GF-D8 (cell line): ENCODE data around the gene TLCD3A.
"Not testable (repeated sequence)": the region's sequence is repeated elsewhere in the genome, so short reads cannot be mapped to it uniquely, and the experiment has no call there.

ENCODE experiments used
- DNase-seq: peaks from one replicate; lab custom pipeline; 2025; lab: John Stamatoyannopoulos, UW

TLCD3A gene

DNA sequence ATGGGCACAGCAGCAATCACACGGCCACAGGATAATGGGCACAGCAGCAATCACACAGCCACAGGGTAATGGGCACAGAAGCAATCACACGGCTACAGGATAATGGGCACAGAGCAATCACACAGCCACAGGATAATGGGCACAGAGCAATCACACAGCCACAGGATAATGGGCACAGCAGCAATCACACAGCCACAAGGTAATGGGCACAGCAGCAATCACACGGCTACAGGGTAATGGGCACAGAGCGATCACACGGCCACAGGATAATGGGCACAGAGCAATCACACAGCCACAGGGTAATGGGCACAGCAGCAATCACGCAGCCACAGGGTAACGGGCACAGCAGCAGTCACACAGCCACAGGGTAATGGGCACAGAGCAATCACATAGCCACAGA lies 17.0 kb downstream of the TLCD3A start:
- DNase-seq, result not testable (repeated sequence)

DNA sequence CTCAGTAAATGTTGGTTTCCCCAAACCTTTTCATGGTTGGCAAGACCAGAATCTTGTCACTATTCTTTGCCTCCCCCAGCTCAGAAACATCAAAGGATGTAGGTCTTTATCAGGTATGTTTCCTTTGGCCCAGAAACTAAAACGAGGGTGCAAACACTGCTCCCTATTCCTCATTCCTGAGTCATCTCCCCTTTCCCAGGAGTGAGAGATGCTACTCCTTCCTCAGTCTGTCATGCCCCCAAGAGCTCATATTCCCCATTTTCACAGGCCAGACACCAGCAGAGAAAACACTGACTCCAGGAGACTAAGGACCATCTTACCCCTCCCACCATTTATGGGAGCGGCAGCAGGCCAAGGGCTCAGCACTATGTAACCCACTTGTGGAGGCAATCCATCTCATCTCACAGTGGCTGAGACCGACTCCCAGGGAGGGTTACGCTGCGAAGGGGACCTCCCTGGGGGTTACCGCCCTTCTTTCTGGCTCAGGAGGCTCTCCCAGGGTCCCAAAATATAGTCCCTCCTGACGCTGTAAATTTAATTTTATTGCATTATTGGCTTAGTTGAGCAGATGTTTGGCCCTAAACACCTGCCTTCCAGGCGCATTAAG lies 18.1 kb downstream of the TLCD3A start:
- DNase-seq, result no peak

DNA sequence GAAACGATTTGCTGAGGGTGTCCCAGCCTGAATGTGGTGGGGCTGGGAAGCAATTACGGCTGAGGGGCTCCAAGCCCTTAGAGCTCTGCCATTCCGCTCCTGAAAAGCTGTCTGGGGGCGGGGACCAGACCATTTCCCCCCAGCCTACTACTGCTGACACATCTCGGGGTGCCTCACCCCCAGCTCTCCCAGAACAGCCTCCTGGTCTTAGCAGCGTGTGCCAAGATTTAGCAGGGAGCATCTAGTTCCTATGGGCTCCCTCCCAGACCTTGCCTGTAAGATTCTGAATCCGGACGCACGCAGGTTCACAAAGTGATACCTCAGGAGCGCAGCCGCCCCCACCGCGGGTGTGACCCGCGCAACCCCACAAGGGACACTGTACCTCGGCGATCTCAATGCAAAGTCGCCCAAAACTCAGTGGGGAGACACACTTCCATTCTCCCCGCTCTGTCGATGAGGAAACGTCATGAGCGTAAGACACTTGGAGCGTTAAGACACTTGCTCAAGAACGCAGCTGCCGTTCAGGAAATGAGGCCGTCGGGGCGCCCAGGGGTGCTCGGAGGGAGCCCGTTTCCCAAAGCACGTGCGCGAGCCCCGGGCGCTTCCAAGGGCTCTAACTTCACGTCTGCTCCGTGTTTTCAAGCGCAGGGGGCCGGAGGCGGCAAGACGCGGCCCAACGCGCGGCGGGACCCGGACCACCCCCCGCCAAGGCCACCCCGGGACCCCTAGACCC lies 19.0 kb downstream of the TLCD3A start:
- DNase-seq, result peak; percentile 40

DNA sequence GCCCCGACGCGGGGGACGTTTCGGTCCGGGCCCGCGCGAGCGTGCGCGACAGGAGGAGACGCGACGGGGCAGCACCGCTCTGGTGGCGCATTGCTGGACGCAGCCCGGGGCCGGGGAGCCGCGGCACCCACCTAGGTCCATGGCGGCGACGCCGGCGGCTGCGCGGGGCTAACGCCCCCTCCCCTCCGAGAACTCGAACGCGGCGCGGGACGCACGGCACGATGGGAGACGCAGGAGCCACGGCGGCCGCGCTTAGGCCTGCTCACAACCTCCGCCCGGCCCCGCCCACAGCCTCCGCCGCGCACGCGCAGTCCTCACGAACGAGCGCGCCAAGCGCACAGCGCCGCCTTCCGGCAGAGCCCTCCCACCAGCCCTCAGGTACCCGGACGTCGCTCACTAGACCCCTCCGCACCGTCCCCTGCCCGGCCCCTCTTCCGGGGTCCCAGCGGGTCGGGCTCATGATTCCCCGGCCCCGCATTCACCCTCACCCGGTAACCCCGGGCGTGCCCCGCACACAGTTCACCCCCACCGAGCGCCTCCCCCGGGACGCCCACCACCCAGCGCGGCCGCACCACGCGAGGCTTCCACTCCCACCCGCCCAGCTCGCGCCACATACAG lies 19.7 kb downstream of the TLCD3A start, which contains the start of gene GEMIN4:
TSS of gene GEMIN4 (minus strand) at position 263 of the 618 bp plus-strand sequence. CDS start at position 141, 122 bp downstream.
- peak; percentile 16 for DNase-seq

DNA sequence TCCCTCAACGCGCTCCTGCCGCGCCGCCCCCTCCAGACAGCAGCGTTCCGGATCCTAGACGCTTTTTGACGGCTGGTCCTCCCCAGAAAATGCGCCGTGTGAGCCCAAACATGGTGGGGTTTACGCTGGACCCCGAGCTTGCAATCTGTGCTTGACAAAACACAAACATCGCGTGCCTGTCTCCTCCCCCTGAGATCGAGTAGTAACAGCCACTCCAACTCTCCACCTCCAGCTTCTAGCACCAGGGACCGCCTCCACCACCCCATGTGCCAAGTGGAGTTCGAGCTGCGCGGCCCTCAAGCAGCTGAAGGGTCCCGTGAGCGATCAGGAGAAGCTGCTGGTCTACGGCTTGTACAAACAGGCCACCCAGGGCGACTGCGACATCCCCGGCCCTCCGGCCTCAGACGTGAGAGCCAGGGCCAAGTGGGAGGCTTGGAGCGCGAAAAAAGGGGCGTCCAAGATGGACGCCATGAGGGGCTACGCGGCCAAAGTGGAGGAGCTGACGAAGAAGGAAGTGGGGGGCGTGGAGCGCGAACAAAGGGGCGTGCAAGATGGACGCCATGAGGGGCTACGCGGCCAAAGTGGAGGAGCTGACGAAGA lies 20.3 kb downstream of the TLCD3A start:
- no peak for DNase-seq

DNA sequence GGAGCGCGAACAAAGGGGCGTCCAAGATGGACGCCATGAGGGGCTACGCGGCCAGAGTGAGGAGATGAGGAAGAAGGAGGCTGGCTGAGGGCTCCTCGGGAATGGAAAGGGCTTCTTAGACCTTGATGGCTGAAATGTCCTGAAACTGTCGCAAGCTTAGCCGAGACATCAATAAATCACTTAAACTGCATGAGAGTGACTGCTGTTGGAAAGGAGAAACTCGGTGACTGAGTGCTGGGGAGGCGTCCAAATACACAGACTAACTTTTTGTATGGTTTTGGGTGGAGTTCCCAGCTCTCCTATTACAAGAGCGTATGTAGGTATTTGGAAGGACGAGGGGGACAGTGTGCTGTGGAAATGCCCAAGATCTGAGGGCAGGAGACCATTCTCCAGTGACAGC lies 21.0 kb downstream of the TLCD3A start:
- DNase-seq, result no peak

DNA sequence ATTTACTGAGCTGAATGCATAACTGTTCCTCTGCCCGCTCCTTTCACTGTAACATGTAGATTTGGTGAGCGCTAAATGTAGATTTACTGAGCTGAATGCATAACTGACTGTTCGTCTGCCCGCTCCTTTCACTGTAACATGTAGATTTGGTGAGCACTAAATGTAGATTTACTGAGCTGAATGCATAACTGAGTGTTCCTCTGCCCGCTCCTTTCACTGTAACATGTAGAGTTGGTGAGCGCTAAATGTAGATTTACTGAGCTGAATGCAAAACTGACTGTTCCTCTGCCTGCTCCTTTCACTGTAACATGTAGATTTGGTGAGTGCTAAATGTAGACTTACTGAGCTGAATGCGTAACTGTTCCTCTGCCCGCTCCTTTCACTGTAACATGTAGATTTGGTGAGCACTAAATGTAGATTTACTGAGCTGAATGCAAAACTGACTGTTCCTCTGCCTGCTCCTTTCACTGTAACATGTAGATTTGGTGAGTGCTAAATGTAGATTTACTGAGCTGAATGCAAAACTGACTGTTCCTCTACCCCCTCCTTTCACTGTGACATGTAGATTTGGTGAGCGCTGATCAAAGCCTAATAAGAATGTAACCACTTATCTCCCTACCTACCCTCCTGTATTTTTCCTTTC lies 23.0 kb downstream of the TLCD3A start:
- DNase-seq, result not testable (repeated sequence)

DNA sequence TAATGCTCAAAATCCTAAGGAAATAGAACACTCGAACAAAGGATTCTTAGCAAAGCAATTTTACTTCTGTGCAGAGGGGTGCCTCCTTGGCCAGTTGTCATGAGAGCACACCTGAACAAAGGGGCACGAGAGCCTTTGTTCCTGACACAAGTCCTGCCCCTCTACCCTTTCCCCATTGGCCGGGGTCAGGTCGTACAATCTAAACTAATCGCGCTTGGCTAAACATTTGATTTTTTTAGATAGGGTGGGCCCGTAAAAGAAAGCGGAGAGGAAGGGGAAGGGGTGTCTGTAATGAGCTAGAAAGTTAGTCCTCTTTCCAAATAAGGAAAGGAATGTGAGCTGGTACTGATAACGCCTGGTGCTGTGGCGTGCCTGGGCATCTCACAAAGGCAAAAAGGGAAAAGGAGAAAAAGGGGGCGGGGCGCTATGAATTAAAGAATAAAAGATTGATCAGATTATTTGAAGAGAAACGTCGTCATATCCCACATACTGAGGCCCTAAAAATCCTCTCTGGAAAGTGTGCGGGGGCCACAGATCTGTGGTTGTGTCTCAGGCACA lies 23.7 kb downstream of the TLCD3A start:
- not testable (repeated sequence) for DNase-seq

DNA sequence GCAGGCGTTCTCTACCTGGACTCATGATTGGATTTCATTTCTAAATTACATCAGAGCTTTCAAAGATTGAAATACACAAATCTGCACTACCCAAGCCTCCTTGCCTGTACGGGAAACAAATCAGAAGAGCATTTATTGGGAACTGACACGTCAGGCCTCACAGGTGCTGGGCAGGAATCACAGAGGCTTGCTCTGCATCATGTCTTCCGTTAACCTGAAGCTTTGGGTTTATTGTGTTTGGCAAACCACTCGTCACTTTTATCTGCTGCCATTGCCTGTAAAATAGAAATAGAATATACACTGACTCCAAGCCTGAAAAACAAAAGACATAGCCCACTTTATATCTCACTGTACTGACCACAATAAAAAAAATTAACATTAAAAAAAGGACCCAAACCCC lies 27.6 kb downstream of the TLCD3A start:
- no peak for DNase-seq

DNA sequence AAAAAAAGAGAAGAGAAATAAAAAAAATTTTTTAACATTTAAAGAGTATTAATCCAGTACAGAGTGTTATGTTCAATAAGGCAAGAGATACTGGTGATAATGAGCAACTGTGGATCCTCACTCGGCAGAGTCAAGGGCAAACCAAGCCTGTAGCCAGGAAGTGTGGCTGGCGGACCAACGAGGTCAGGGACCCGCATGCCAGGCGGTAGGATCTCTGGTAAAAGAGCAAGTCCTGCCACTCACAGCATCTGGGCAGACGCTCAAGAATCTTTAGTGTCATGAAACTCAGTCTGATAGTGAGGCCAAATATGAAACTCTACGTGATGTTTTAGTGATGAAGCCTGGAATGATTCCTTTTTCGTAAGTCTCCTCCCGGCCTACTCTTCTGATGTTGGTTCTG lies 28.0 kb downstream of the TLCD3A start:
- DNase-seq, result no peak

DNA sequence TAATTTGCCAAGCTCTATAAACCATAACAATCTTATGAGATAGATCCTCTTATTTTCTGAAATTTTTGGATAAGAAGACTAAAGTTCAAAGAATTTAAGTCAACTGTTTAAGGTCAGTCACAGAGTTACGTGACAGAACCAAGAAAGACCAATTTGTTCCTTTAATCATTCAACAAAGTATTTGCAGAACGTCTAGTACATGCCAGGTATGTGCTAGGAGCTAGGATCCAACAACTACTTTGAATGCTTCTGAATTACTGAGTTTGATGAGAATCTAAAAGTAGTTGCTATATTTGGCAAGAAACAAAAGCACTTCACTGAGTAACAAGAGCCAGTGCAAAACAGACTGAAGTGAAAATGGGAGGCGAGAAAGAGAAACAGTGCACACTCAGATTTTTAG lies 34.7 kb downstream of the TLCD3A start:
- no peak for DNase-seq

DNA sequence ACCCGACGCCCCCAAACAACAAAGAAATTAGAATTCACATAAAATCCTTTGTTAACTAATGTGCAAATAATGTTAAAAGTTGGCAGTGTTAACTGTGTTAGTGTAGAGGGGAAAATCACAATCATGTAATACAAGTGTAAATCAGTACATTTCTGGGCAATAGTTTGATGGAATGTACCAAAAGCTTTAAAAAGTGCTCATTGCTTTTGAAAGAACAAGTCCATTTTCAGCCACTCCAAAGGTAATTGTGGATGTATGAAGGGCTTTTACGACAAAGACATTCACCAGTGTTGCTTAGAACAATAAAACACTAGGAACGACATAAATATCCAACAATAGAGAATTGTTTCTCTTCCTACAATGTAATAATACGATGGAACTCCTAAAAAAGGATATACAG lies 40.6 kb downstream of the TLCD3A start:
- no peak for DNase-seq

DNA sequence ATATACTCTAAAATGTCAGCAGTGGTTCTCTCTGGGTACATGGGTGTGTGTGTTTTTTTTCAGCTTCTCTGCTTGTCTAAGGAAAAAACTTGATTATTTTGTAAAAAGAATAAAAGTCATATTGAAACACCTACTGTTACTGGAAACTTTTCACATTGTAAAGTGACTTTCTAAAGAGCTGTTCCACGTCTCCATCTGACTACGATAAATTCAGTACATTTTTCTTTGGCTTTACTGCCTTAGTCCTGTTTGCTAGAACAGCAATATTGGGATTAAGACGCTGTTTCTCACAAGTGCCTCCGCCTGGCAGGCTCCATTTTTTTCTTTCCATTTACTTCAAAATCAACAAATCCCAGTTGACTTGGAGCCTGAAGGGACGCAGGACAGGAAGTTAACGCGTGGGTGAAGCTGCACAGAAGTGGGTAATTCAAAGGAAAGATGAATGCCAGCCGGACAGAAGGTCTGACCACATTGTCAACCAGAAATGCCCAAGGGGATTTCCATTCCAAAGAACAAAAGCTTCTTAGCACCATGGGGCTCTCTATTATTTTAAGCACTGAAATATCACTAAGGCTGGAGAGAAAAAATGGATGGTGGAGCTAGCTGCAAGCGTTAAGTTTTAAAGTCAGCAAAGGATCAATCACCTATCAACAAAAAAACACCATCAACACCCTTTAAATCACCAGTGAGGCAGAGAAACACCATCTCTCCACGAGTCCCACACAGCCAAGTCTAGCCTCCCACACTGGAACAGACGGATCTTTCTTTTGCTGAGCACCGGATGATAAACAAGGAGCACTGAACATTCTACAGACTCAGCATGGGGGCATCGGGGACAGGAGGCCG lies 41.3 kb downstream of the TLCD3A start:
- no peak for DNase-seq

DNA sequence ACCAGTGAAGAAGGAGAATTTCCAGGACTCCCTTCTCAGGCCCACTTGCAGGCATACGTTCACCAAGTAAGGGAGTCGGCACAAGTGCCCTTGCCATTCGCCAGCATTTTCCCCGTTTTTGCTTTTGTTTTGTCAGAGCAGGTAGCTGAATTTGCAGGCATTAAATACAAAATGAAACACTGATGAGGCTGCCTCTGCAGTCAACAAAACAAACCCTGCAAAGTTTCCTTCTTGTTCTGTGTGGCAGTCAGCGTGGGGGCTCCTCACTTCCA lies 41.9 kb downstream of the TLCD3A start:
- DNase-seq, result no peak

DNA sequence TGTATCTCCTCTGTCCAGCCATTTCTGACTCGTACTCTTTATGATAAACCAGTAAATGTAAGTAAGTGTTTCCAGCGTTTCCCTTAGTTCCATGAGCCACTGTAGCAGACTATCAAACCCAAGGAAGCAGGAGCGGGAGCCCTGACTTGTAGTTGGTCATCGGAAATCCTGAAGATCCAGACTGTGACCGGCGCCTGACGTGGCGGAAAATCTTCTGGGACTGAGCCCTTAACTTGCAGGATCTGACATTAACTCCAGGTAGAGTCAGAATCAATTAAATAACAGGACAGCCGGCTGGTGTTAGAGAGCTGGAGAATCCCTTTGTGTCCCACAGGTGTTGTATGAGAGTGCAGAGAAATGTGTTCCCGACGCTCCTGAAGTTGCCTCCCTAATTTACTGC lies 45.7 kb downstream of the TLCD3A start:
- no peak for DNase-seq

DNA sequence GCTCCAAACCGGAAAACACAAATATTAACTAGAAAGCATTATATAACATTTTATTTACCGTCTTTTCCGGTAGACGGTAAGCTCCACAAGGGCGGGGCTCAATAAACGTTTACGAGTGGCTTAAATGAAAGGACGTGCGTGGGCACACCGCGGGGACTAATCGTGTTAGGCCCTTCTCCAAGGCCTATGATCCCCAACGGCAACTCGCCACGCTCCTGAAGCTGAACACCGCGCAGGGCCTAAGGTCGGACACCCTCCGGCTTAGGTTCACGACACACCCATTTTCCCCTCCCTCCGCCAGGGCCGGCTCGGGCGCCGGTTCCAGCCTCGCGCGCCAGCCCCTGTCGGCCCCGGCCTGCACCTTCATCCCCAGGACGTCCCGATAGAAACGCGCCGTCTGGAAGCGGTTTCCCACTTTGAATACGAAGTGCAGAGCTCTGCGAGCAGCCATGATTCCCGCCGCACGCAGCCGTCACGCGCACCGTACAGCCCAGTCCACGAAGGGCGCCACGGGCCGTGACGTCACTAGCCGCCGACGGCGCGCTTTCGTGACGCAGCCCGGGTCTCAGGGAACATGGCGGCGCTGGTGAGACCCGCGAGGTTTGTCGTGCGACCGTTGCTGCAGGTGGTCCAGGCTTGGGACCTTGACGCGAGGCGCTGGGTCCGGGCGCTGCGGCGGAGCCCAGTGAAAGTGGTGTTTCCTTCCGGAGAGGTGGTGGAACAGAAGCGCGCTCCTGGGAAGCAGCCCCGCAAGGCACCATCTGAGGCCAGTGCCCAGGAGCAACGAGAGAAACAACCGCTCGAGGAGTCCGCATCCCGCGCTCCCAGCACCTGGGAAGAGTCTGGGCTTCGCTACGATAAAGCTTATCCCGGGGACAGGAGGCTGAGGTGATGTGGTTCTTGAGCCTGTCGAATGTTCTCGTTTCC lies 49.7 kb downstream of the TLCD3A start, which contains the start of the genes GLOD4 and MRM3:
TSS of gene GLOD4 (minus strand) at position 476 of the 927 bp plus-strand sequence. CDS start at position 451, 25 bp downstream.
TSS of gene MRM3 (plus strand) at position 549 of the 927 bp plus-strand sequence. CDS start at position 575, 26 bp downstream.
- peak; percentile 3 for DNase-seq

DNA sequence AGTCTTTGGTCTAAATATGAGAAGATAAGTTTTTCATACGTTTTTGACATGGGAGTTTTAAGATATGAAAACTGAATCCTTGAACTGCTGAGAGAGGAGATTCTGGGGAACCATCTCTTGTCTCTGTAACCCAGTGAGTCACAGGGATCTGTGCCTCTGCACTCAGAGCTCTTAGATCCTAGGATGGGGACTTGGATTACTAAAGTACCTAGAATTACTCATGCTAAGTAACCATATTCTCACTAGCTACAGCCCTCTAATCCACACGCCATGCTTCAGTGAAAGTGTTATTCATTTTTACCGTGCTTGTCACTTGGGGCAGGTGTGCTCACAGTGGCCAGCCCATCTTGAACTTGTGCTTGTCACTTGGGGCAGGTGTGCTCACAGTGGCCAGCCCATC lies 51.7 kb downstream of the TLCD3A start:
- DNase-seq, result no peak

DNA sequence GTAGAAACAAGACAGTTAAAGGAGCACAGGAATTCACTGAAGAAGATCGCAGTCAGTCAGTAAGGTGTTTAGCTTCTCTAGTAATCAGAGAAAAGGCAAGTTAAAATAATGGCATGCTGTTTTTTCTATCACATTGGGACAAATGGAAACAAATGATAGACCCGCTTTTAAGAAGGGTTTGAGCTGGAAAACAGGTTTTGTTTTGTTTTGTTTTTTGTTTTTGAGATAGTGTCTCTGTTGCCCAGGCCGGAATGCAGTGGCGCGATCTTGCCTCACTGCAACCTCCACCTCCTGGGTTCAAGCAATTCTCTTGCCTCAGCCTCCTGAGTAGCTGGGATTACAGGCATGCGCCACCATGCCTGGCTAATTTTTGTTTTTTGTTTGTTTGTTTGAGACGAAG lies 53.5 kb downstream of the TLCD3A start:
- not testable (repeated sequence) for DNase-seq

DNA sequence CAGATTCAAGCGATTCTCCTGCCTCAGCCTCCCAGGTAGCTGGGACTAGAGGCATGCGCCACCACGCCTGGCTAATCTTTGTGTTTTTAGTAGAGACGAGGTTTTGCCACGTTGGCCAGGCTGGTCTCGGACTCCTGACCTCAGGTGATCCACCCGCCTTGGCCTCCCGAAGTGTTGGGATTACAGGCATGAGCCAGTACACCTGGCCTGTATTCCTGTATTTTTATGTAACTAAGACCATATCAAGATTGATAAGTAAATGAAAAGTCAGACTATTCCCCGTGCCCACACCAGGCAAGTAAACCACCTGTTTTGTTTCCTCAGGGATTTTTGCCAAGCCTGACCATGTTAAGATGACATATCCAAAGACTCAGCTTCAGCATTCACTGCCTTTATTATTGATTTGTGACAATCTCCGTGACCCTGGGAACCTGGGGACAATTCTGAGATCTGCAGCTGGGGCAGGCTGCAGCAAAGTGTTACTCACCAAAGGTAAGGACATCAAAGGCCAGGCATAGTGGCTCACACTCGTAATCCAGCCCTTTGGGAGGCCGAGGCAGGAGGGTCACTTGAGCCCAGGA lies 55.3 kb downstream of the TLCD3A start:
- no peak for DNase-seq

DNA sequence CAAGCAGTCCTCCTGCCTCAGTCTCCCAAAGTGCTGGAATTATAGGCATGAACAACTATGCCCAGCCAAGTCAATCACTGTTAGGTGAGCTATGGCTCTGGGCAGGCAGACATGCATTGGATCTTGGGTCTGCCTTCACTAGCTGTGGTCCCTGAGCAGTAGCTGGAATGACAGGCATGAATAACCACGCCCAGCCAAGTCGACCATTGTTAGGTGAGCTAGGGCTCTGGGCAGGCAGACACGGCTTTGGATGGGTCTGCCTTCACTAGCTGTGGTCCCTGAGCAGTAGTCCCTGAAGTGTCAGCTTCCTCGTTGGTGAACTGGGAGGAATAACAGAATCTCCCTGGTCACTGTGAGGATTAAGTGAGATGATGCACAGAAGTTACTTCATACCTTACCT lies 56.2 kb downstream of the TLCD3A start:
- DNase-seq, result no peak
